ENCODE measurements around the gene TNRC6B.
"Not testable (repeated sequence)": the region's sequence is repeated elsewhere in the genome, so short reads cannot be mapped to it uniquely, and the experiment has no call there.

The TNRC6B gene, protein sequence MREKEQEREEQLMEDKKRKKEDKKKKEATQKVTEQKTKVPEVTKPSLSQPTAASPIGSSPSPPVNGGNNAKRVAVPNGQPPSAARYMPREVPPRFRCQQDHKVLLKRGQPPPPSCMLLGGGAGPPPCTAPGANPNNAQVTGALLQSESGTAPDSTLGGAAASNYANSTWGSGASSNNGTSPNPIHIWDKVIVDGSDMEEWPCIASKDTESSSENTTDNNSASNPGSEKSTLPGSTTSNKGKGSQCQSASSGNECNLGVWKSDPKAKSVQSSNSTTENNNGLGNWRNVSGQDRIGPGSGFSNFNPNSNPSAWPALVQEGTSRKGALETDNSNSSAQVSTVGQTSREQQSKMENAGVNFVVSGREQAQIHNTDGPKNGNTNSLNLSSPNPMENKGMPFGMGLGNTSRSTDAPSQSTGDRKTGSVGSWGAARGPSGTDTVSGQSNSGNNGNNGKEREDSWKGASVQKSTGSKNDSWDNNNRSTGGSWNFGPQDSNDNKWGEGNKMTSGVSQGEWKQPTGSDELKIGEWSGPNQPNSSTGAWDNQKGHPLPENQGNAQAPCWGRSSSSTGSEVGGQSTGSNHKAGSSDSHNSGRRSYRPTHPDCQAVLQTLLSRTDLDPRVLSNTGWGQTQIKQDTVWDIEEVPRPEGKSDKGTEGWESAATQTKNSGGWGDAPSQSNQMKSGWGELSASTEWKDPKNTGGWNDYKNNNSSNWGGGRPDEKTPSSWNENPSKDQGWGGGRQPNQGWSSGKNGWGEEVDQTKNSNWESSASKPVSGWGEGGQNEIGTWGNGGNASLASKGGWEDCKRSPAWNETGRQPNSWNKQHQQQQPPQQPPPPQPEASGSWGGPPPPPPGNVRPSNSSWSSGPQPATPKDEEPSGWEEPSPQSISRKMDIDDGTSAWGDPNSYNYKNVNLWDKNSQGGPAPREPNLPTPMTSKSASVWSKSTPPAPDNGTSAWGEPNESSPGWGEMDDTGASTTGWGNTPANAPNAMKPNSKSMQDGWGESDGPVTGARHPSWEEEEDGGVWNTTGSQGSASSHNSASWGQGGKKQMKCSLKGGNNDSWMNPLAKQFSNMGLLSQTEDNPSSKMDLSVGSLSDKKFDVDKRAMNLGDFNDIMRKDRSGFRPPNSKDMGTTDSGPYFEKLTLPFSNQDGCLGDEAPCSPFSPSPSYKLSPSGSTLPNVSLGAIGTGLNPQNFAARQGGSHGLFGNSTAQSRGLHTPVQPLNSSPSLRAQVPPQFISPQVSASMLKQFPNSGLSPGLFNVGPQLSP (N-terminal part only)

GRCh38 chr22:40177738-40178416 lies at the start of gene TNRC6B:
TNRC6B (plus strand) TSS chr22:40177925; CDS start chr22:40178136, 211 bp downstream.
- DNase-seq = peak; percentile 96 to 97

DNA sequence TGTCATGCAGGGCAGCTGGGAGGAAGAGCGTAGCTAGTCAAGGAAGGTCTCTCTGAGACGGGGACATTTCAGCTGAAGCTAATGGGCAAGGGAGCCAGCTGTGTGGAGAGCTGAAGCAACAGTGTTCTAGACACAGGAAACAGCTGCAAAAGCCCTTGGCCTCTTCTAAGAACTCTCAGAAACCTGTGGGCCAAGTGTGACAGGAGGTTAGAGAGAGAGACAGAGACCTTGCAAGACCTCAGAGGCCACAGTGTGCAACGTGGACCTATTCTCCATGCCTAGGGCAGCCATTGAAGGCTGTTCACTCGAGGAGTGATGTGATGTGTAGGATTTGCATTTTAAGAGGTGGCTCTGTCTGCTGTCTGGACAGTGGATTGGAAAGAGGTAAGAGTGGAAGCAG lies 48.7 kb upstream of the TNRC6B start:
- DNase-seq = no peak

GRCh38 chr22:40137132-40137531 lies 40.6 kb upstream of the TNRC6B start:
- DNase-seq = no peak

GRCh38 chr22:40138866-40139265 lies 38.9 kb upstream of the TNRC6B start:
- no peak for DNase-seq

DNA sequence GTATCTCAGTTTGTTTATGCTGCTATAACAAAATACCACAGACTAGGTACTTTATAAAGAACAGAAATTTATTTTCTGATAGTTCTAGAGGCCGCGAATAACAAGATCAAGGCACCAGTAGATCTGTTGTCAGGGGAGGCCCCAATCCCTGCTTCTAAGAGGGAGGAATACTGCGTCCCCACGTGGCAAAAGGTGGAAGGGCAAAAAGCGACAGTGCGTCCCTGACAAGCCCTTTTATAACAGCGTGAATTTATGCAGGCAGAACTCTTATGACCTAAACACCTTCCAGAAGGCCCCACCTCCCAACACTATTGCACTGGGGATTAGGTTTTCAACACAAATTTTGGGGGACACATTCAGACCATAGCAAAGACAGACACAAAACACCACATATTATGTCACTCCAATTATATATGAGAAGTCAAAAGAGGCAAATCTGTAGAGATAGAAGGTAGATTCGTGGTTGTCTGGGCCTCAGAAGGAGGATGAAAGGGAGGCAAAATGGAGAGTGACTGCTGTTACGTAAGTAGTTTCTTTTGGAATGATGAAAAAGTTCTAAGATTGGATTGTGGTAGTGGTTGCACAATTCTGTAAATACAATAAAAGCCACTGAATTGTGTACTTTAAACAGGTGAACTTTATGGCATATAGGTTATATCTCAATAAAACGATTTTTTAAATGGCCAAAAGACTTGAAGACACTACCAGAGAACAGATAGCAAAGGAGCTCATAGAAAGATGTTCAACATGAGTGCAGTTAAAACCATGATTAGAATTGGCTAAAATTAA lies 30.1 kb upstream of the TNRC6B start:
- no peak for DNase-seq

DNA sequence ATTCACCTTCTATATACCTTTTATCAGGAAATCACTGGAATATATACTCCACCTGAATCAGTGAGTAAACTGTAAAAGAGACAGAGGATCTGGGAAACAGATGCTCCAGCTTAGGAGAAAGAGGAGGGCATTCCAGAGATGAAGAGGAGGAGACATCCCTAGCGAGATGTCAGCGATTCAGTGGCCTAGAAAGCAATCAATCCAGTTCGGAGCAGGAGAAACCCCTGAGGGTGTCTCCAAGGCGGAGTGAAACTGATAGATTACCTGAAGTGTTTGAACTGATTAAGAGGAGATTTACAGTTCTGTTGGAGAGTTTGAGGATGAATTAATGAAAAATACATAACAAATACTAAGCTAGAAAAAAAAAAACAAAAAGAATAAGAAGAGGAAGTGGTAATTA lies 24.5 kb upstream of the TNRC6B start:
- DNase-seq = no peak

DNA sequence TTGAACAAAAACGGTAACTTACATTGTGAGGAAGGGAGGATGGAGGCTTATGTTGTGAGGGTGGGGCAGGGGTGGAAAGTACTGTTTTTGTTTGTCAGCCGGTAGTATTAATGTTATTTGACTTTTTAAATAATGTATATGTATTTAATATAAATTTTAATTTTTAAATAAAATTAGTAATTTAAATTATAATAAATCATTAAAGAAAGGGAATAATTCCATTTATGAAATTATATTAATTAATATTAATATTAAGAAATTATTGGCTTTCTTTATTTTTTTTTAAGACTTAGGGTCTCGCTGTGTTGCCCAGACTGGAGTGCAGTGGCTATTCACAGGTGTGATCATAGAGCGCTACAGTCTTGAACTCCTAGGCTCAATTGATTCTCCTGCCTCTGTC lies 24.0 kb upstream of the TNRC6B start:
- no peak for DNase-seq

DNA sequence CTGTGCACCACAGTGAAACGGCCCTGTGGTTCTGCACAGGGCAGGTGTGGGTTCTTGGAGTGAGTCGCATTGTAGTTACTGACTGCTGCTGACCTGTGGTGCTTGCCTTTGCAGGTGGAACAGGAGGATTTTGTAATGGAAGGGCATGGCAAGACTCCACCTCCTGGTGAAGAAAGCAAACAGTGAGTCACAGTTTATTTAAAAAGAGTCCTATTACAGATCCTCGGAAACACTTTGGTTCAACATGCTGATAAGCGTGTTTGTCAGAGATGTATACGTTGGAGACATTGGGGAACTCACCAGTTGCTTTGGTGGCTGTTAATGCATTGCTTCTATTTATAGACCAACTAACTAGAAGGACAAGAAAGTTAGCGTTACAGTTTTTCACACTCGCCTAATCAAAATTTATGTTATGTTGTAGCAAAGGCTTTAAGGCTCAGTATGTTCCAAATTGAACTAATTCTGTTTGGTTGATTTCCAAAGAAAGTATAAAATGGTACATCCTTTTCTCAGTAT lies 21.7 kb upstream of the TNRC6B start:
- no peak for DNase-seq

- DNase-seq = not testable (repeated sequence)
Observed at GRCh38 chr22:40156682-40157081, 21.0 kb upstream of the TNRC6B start.

- DNase-seq = no peak
Observed at GRCh38 chr22:40157330-40157945, 20.3 kb upstream of the TNRC6B start.

DNA sequence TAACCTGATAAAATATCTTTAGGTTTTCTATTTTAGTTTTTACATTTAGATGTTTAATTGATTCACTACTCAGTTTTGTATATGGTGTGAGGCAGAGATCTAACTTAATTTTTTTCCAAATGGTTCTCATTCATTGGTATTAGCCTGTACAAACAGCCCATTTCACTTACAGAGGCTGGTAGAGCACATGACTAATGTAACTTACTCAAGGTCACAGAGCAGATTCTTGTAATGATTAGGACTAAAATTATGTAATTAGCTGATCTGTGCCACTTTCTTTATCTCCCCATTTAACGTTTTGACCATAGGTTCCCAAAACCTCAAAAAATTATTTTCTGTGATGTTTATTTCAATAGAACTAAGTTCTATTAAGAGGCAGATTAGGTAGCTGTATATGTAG lies 16.5 kb upstream of the TNRC6B start:
- no peak for DNase-seq

DNA sequence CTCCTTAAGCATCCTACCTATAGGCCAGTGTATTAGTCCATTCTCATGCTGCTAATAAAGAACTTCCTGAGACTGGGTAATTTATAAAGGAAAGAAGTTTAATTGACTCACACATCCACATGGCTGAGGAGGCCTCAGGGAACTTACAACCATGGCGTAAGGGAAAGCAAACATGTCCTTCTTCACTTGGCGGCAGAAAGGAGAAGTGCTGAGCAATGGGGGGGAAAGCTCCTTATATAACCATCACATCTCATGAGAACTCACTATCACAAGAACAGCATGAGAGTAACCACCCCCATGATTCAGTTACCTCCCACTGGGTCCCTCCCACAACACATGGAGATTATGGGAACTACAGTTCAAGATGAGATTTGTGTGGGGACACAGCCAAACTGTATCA lies 12.2 kb upstream of the TNRC6B start:
- not testable (repeated sequence) for DNase-seq

GRCh38 chr22:40175611-40176244 lies 2.0 kb upstream of the TNRC6B start:
- DNase-seq = no peak

- DNase-seq = peak in 1 of 2 experiments; percentile 18
Observed at GRCh38 chr22:40176921-40177737, 596 bp upstream of the TNRC6B start.

DNA sequence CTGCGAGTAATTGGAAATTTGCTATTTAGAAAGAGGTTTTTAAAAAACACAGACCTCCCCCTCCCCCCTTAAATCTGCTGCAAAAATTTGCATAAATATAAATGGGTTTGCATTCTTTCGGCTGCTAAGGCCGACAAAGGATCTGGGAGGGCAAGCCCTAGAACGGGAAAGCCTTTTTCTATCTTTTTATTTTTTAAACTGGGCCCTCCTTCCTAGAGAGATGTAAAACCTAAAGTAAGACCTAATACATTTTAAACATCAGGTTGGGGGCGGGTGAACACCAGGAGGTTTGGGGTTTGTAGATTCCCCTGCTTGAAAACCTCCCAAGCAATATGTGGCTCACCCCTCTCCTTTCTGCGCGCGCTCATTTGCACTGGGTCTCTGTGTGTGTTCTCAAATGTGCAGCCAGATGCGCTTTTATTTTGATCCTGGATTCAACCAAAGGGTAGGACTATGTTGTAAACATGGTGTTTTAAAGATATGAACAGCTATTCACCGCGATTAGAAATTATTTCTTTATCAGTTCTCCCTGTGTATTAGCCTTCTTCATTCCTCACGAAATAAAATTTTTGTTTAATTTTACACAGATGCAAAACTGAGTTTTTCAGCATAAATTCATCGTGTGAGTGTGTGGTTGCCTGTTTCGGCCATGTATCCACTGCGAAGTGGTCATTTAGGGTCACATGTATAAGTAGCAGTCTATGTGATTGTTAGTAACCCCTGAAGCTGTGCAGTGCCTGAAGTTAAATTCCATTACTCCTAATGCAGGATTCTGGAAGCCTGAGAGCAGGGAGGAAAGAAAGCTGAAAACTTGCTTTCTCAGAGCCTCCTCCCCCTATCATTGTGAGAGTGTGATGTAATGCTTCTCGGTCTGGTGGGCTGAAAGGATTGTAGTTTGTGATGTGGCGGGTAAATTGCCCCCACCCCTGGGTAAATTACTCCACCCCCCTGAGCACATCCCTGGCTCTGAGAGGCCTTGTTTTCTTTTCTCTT lies 988 bp downstream of the TNRC6B start:
- DNase-seq = peak; percentile 50 to 71

GRCh38 chr22:40179526-40179925 lies 1.8 kb downstream of the TNRC6B start:
- no peak for DNase-seq

DNA sequence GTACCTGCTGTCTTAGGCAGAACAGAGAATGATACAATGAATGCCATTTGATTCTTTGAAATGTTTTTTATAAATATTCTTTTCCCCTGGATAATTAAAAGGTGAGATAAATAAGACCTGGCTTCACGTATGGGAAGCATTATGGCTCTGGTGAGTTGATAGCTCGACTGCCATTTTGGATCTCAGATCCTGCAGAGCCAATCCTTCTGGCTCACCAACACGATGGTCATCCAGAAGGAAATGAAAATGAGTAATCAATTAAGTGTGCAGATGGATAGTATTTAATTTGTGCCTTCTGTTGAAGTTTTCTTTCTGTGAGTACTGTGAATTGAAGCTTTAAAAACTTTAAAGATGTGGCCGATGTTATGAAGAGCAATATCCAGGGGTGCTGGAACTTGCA lies 2.7 kb downstream of the TNRC6B start:
- no peak for DNase-seq

DNA sequence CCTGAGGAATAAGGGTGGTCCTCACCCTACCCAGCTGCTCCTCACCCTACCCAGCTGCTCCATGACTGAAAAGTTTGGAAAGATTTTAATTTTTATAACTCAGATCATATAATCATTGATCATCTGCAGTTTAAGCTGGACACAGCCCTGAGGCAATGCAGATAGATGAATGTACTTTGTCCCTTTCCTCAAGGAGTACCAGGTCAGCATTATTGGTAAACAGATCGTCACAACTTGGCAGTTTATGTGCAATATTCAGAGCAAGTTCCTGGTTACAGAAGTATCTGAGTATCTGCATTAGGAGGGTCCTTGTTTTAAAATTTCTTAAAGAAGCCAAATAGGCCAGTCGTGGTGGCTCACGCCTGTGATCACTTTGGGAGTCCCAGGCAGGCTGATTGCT lies 3.6 kb downstream of the TNRC6B start:
- no peak for DNase-seq

Measured in NCI-H524 (cell line).